ENCODE measurements around the gene PSMB3.
A peak's percentile ranks its signal among the peaks of the same experiment; 100 is the strongest.

Gene PSMB3

DNA sequence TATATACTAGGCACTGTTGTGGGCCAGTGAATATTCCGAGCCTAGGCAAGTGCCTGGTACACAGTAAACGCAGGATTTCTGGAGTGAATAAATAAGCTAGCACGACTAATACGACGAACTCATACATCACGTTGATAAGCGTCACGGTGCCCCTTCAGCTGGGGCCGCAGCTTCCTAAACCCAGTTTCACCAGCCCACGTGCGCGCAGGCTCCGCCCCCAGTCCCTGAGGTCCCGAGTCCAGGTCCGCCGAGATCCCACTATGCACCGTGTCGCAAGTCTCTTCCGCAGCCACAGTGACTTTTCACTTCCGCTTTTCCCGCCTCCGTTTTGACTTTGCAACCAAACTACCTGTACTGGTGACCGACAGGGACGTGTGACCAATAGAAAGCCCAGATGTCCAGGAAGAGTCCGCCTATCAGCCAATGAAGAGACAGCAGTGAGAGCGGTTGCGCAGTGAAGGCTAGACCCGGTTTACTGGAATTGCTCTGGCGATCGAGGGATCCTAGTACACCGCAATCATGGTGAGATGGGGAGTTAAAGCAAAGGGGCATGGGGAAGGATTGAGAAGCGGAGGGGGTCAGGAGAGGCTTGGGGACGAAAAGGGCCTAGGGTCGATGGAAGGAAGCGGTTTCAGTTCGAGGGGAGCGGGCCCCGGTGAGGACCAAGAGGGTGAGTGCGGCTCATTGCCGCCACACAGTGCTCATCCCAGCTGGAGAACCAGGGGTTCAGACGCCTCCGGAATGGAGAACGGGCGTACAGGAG, at the start of gene PSMB3:
Gene PSMB3 (plus strand): TSS at position 434 of the 763 bp plus-strand sequence. CDS start 86 bp downstream, at position 520.
- DNase-seq (ENCODE audit: low spot score) = peak; percentile 100

DNA sequence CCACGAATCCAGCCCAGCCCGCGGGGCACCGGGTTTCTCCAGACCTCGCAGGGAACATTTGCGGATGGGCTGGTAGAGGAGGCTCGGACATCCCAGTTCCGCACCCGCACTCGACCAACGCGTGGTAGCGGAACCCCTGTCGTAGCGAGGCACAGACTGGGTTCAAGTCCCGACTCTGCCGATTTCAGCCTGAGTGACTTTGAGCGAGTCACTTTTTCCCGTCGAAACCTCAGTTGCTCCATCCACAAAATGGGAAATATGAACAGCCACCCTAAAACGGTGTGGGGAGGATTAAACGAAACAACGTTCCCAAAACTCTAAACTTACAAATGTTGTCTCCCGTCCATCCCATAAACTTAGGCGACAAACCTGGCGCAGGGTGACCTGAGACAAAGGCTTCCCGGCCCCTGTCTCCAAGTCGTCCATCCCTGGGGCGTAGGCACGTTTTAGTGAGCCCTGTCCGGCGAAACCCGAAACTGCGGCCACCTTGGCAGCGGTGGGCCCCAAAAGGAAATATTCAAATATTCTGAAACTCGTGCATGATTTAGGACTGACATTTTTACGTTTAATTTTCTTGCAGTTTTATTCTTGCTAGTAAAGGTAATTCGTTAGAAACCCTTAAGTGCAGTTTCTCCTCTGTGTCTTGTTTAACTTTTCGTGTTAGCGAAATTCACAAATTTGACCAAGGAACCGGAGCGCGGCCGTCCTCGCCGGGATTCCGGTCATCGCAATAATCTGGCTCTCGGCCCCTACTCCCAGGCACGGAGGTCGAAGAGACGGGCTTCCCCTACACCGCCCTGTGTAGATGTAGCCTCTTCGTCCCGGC, 49.4 kb upstream of the PSMB3 start:
- no peak for DNase-seq (ENCODE audit: low spot score)

DNA sequence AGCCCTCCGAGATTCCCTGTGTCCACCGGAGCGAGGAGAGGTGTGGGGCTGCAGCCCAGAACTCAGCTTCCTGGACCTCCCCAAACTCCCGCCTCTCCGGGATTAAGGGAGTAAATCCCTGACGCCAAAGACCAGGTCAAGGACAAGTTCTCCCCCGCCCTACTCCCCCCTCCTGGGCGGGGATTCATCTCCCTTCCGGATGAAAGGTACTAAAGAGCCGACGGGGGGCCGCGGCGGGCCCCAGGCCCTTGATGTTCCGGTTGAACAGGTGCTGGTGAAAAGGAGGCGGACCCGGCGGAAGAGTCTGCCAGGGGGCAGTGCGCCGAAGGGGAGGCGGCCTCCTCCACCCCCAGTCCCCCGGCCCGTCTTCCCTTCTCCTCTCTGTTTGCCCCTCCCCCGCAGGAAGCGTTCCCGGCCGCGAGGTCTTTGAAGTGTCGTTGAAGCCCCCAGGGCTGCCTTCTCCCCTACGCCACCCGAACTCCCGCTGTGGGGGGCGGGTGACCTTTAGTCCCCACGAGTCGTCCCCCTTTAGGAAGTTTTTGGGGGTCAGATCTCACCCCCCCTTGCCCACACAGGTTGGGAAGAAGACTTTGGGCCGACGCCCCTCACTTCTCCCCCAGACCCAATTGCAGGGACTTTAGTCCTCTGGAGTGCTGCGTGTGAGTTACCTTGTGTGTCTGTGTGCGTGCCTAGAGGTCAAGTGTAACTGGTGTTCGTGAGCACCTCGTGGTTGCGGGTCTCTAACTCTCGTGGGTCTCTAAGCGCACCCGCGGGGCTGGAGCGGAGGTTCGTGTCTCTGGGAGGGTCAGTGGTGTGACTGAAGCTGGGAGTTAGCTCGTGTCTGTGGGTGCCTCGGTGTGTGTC, 48.6 kb upstream of the PSMB3 start:
- DNase-seq (ENCODE audit: low spot score) = peak; percentile 87

DNA sequence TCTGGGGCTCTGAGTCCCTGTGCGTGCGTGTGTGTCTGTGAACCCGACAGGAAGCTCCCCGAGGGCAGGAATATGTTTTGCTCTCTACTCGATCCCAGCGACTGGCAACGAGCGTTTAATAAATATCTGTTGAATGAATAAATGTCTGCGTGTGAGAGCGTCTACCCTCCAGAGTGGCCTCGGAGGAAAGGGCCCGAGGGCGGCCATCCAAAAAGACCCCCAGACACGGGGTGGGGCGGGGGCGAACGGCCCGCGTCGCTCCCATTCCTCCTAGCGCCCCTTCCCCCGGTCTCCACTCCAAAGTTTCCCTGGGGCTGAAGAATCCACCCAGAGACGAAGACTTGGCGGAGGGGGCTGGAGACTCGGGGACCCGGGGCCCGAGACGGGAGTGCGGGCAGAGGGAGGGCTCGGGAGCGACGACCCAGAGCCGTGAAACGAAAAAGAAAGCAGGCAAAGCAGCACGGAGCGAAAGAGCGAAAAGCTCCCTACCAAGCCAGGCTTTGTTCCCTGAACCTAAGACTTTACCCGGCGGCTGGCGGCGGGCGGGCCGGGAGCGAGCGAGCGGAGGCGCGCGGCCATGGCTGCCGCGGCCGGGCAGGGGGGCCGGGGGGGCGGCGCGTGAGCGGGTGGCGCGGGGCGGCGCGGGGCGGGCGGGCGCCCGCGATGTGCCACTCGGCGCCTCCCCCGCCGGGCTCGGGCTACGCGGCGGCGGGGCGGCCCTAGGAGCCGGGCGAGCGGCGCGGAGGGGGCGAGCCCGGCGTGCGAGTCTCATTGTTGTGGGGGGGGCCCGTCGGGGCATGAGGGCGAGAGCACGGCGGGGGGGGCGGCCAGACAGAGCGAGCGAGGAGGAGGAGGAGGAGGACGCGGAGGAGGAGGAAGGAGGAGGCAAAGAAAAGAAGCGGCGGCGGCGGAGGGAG, 47.7 kb upstream of the PSMB3 start, which contains the start of gene MLLT6:
Gene MLLT6 (plus strand): TSS at position 668 of the 917 bp plus-strand sequence. CDS start 360 bp downstream, outside the sequence.
- DNase-seq (ENCODE audit: low spot score) = peak; percentile 85

DNA sequence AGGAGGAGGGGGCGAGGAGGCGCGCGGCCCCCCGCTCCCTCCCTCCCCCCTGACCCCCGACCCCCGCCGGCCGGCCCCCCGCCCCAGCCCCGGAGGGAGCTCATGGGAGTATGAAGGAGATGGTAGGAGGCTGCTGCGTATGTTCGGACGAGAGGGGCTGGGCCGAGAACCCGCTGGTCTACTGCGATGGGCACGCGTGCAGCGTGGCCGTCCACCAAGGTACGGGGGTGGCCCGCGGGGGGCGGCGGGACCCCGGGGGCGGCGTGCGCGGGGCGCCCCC, 47.1 kb upstream of the PSMB3 start:
- DNase-seq (ENCODE audit: low spot score) = no peak

DNA sequence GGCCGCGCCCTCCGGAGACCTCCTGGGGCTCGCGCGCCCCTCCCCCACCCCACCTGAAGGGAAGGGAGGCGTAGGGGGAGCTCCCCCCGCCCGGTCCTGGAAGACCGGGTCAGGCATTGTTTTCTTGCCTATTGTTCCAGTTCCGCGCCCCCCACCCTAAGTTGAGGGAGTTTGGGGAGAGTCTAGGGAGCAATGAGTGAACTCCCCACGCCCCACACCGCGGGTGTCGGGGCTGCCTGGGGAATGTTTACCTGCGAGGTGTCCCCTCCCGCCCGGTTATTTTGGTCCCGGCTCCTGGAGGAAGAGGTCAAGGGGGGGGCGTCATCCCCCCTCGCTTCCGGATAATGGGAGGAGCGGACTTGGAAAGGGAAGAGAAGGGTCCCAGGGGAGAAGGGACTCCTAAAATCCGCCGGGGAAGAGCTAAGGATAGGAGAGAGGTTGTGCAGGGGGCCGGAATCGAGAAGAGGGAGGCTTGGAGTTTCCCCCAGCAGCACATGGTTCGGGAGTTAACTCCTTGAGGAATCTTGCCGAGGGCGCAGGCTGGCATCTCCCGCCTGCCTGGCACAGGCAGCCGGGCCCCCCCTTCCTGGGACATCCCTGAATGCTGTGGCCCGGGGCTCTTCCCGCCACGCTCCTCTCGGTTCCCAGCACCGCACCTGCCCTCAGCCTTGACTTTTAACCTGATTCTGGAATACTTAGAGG, 46.6 kb upstream of the PSMB3 start:
- DNase-seq (ENCODE audit: low spot score) = no peak

GRCh38 chr17:38706505-38707216, 45.9 kb upstream of the PSMB3 start:
- peak; percentile 37 for DNase-seq (ENCODE audit: low spot score)

GRCh38 chr17:38707678-38708351, 44.7 kb upstream of the PSMB3 start:
- DNase-seq (ENCODE audit: low spot score) = no peak

GRCh38 chr17:38709104-38709820, 43.3 kb upstream of the PSMB3 start:
- DNase-seq (ENCODE audit: low spot score) = no peak

DNA sequence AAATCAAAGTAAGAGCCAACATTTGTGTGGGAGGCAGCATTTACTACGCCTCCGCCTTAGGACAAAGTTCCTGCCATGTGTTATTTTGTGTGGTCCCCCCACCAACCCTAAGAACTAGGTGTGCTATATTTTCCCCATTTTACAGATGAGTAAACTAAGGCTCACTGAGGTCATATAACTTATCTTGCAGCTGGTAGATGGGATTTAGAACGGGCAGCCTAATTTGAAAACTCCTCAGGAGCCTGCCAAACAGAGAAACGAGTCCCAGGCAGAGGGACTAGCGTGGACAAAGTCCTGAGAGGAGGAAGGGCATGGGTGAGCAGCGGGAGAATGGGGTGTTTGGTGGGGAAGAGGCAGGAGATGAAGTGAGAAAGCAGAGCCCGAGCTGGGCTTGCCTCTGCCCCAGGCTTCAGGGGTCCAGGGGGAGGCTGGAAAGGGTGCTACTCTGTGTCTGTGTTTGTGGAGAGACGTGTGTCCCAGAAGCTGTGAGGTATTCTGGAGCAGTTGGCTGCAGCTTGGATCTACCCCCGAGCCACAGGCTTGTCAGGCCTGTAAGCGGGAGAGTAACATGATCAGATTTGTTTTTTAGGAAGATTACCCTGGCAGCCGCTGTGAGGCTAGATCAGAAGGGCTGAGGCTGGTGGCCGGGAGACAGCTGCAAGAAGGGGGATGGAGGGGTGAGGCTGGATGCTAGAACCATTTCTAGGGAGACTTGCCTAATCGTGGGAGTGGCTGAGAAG, 42.5 kb upstream of the PSMB3 start:
- no peak for DNase-seq (ENCODE audit: low spot score)

- no peak for DNase-seq (ENCODE audit: low spot score)
Observed at GRCh38 chr17:38710604-38710962, 42.0 kb upstream of the PSMB3 start.

GRCh38 chr17:38710985-38711384, 41.6 kb upstream of the PSMB3 start:
- DNase-seq (ENCODE audit: low spot score) = no peak

DNA sequence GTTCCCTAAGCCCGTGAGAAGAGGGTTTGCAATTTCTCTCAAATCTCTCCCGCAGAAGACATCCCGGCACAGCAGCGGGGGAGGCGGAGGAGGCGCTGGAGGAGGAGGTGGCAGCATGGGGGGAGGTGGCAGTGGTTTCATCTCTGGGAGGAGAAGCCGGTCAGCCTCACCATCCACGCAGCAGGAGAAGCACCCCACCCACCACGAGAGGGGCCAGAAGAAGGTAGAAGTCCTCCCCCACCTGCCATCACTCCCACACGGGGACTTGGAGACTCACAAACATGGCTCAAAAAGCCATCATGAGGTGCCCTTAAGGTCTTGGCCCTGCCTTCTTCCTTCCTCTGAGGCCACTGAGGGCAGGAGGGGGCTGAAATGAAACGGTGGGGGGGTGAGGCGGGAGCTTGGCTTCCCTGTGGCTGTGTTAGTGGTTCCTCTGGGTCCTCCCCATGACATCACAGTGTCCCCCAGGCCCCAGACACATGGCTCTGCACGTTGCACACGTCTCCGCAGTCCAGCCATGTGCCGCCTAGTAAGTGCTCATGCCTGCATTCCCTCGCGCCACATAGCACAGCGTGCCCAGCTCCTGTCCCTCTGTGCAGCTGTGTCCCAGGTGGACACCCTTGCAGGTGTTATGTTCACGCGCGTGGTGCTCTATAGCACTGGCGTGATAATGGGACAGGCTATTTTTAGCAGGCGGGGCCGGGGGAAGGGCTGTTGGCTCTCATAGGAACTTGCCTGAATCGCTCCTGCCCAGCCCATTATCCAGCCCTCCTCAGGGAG, 40.6 kb upstream of the PSMB3 start:
- no peak for DNase-seq (ENCODE audit: low spot score)

DNA sequence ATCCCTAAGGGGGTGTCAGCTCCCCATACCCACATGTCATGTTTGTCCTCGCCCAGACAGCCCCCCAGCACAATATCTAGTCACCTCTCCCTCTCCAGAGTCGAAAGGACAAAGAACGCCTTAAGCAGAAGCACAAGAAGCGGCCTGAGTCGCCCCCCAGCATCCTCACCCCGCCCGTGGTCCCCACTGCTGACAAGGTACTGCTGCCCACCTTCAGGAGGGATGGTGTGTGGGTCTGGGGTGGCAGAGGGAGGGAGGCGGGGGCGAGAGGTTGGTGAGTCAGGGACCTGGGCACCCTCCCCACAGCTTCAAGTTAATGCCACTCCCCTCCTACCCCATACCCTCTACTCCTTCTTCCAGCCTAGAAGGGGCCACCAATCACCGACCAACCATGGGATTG, 39.9 kb upstream of the PSMB3 start:
- no peak for DNase-seq (ENCODE audit: low spot score)

- no peak for DNase-seq (ENCODE audit: low spot score)
Observed at GRCh38 chr17:38713456-38714075, 39.0 kb upstream of the PSMB3 start.

- no peak for DNase-seq (ENCODE audit: low spot score)
Observed at GRCh38 chr17:38715216-38715943, 37.2 kb upstream of the PSMB3 start.

All from NAMALWA (cell line).